Stomach (tissue), 4 donors: Measurements from ENCODE around the gene RAP2A.

Experiments
- EP300 ChIP-seq: sonication (generic); formaldehyde crosslinking; IDR thresholded peaks from one replicate; pipeline ENCODE4 v1.6.1; 2017; ENCODE audit warnings: antibody characterized with exemption
- POLR2AphosphoS5 ChIP-seq, 3 donors: sonication (generic); formaldehyde crosslinking; IDR thresholded peaks; one replicate each; pipeline ENCODE4 v1.6.1; 2016; ENCODE audit warnings: antibody characterized with exemption in 3 of 3
- TF ChIP-seq, protein P1 (sequence below), 7 experiments: fragments of 450-650 bp in 4 of 7; fragments of 200-600 bp in 3 of 7; sonication (generic) in 3 of 7; IDR thresholded peaks; one replicate each; pipeline ENCODE4 v1.5.1; 2016 to 2019; ENCODE audit warnings: antibody characterized with exemption in 7 of 7, control low read depth in 2 of 7, mild to moderate bottlenecking in 1 of 7

DNA sequence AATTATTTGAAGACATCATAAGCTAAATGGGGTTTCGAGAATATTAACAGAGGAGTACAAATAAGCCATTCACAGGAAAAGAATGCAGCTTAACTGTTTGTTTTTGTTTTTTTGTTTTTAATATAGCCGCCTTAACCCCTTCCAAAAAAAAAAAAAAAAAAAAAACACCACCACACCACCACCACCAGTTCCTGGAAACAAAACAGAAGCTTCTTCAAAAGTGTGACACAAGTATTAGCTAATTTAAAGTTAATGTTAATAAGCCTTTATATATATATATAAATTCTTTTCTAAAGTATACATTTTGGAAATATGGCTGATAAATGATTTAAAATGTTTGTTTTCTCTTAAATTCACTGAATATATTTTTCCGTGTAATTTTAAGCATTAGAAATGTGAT lies 1.4 kb downstream of the RAP2A start:
- TF ChIP-seq, protein P1, sequence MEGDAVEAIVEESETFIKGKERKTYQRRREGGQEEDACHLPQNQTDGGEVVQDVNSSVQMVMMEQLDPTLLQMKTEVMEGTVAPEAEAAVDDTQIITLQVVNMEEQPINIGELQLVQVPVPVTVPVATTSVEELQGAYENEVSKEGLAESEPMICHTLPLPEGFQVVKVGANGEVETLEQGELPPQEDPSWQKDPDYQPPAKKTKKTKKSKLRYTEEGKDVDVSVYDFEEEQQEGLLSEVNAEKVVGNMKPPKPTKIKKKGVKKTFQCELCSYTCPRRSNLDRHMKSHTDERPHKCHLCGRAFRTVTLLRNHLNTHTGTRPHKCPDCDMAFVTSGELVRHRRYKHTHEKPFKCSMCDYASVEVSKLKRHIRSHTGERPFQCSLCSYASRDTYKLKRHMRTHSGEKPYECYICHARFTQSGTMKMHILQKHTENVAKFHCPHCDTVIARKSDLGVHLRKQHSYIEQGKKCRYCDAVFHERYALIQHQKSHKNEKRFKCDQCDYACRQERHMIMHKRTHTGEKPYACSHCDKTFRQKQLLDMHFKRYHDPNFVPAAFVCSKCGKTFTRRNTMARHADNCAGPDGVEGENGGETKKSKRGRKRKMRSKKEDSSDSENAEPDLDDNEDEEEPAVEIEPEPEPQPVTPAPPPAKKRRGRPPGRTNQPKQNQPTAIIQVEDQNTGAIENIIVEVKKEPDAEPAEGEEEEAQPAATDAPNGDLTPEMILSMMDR (IDR thresholded peaks at IDR 0.05): no peak
- no peak for TF ChIP-seq EP300
- no peak for TF ChIP-seq POLR2AphosphoS5 (IDR thresholded peaks at IDR 0.05)
